Measurements from ENCODE around the gene SYCP1. TPM values are rescaled to one million over a fixed set of nuclear protein-coding genes. Genes with fewer than 3 reads are reported as not detected.
A peak's percentile ranks its signal among the peaks of the same experiment; 100 is the strongest.

The SYCP1 gene
- total RNA-seq, 1 experiment from 2014 or later: not detected

DNA sequence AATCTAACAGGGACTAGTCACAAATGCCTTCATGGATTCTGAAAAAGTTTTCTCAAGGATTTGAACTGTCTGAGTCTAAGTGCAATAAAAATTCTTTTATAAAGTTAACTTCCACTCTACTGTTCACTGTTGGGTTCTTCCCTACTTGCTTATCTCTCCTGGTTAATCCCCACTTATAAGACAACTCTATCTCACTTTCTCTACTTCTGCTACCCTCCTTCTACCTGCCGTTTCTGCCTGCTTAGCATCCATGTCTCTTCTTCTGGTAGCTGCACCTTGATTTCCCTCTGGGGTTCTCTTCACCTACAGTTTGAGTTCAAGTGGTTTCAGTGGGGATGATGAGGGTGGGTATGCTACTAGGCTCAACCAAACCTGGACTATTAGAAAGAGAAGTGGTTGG, 181.0 kb downstream of the SYCP1 start:
- no peak overlapping the region for H3K27ac Mint-ChIP-seq (ENCODE audit: unreplicated experiment)
- ChIA-PET CTCF (no interaction called here), POLR2A (interaction anchor here (0.5 kb wide), 1 partner anchor 65 kb away, joined by 3 read pairs; no protein-coding TSS in a partner anchor)
- H3K36me3 Mint-ChIP-seq (ENCODE audit: insufficient read depth, unreplicated experiment): no peaks in the 10 kb centered on the region
- H3K27me3 Mint-ChIP-seq (ENCODE audit: insufficient read depth, unreplicated experiment): no peaks in the 10 kb centered on the region
- Histone ChIP-seq H3K36me3 (ENCODE audit: control insufficient read depth, insufficient read depth, low read length) (no peaks in the 10 kb centered on the region), H3K4me3 (ENCODE audit: low read depth, low read length) (no peak overlapping the region), H3K9me3 (no peaks in the 10 kb centered on the region), H3K27me3 (replicated peaks; ENCODE audit: control insufficient read depth, insufficient read depth, low read length) (no peaks in the 10 kb centered on the region), H3K4me1 (peaks cover 37% of the 10 kb centered on the region)
- H3K4me1 Mint-ChIP-seq (ENCODE audit: low read depth, unreplicated experiment): peaks cover 6% of the 10 kb centered on the region
- no peak overlapping the region for H3K4me3 Mint-ChIP-seq (ENCODE audit: unreplicated experiment)
- TF ChIP-seq, protein P1, sequence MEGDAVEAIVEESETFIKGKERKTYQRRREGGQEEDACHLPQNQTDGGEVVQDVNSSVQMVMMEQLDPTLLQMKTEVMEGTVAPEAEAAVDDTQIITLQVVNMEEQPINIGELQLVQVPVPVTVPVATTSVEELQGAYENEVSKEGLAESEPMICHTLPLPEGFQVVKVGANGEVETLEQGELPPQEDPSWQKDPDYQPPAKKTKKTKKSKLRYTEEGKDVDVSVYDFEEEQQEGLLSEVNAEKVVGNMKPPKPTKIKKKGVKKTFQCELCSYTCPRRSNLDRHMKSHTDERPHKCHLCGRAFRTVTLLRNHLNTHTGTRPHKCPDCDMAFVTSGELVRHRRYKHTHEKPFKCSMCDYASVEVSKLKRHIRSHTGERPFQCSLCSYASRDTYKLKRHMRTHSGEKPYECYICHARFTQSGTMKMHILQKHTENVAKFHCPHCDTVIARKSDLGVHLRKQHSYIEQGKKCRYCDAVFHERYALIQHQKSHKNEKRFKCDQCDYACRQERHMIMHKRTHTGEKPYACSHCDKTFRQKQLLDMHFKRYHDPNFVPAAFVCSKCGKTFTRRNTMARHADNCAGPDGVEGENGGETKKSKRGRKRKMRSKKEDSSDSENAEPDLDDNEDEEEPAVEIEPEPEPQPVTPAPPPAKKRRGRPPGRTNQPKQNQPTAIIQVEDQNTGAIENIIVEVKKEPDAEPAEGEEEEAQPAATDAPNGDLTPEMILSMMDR (IDR thresholded peaks at IDR 0.05; ENCODE audit: insufficient read depth in 1 of 2, low read depth in 1 of 2, low read length in 1 of 2, severe bottlenecking in 1 of 2, unreplicated experiment in 1 of 2): no peak
- no TSS peak for BruUV-seq (replicated peaks)
- no peaks in the 10 kb centered on the region for H3K9me3 Mint-ChIP-seq (ENCODE audit: unreplicated experiment)
- DNase-seq: no peak
- intact Hi-C loops (cut with micrococcal nuclease; ENCODE audit: unreplicated experiment): no loop called here

DNA sequence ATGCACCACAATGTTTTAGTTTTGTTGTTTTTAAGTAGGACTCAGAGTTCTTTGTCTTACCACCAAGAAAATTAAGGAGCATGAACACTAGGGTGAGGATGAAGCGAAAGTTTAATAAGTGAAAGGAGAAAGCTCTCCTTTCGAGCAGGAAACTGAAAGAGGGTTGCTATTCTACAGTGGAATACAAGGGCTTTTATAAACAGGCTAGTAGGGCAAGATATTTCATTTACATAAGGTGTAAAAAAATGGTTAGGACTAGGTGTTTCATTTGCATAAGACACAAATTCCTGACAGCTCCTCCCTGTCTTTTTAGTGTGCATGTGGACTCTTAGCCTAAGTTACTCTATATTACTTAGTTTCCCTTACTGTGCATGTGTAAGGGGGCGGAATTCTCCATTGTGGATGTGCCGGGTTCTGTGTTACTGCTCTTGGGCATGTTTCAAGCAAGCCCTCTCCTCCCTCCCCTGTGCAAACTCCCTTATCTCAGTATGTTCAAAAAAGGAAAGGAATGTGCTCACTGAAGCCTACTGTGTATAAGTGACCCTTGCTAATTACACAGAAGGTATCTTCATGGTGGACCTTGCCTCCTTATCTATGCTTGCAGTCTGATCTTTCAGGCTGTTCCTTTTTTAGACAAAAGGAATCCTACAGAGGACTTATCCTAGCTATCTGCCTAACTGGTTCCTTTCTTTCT, 182.3 kb downstream of the SYCP1 start:
- Mint-ChIP-seq H3K4me3 (ENCODE audit: unreplicated experiment) (no peak overlapping the region), H3K27me3 (ENCODE audit: insufficient read depth, unreplicated experiment) (no peaks in the 10 kb centered on the region), H3K36me3 (ENCODE audit: insufficient read depth, unreplicated experiment) (no peaks in the 10 kb centered on the region), H3K4me1 (ENCODE audit: low read depth, unreplicated experiment) (peaks cover 6% of the 10 kb centered on the region), H3K9me3 (ENCODE audit: unreplicated experiment) (no peaks in the 10 kb centered on the region), H3K27ac (ENCODE audit: unreplicated experiment) (no peak overlapping the region)
- no TSS peak for BruUV-seq (replicated peaks)
- H3K36me3 ChIP-seq (ENCODE audit: control insufficient read depth, insufficient read depth, low read length): no peaks in the 10 kb centered on the region
- TF ChIP-seq, protein P1 (IDR thresholded peaks at IDR 0.05; ENCODE audit: insufficient read depth in 1 of 2, low read depth in 1 of 2, low read length in 1 of 2, severe bottlenecking in 1 of 2, unreplicated experiment in 1 of 2): no peak
- H3K4me1 ChIP-seq: peaks cover 37% of the 10 kb centered on the region
- no peak overlapping the region for H3K4me3 ChIP-seq (ENCODE audit: low read depth, low read length)
- intact Hi-C loops (cut with micrococcal nuclease; ENCODE audit: unreplicated experiment): loop anchor here (1.0 kb wide), 2 partner anchors 32 to 58 kb away; no protein-coding TSS in a partner anchor
- peak; percentile 58 to 67 for DNase-seq
- CTCF ChIA-PET: interaction anchor here (0.6 kb wide), 1 partner anchor 17 kb away, joined by 3 read pairs; no protein-coding TSS in a partner anchor
- POLR2A ChIA-PET: no interaction called here
- H3K27me3 ChIP-seq (replicated peaks; ENCODE audit: control insufficient read depth, insufficient read depth, low read length): no peaks in the 10 kb centered on the region
- no peaks in the 10 kb centered on the region for H3K9me3 ChIP-seq

DNA sequence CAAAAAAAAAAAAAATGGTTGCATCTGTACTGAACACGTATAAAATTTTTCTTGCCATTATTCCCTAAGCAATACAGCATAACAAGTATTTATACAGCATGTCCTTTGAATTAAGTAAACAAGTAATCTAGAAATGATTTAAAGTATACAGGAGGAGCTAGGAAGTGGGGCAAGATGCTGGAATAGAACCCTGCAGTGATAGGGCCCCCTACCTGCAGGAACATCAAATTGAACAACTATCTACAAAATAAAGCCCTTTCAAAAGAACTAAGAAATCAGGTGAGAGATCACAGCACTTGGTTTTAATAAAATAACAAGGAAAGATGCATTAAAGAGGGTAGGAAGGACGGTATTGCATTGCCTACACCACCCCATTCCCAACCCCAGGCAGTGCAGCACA, 185.8 kb downstream of the SYCP1 start:
- peaks cover 32% of the 10 kb centered on the region for H3K4me1 ChIP-seq
- Mint-ChIP-seq H3K4me3 (ENCODE audit: unreplicated experiment) (no peak overlapping the region), H3K4me1 (ENCODE audit: low read depth, unreplicated experiment) (no peaks in the 10 kb centered on the region), H3K36me3 (ENCODE audit: insufficient read depth, unreplicated experiment) (no peaks in the 10 kb centered on the region), H3K27me3 (ENCODE audit: insufficient read depth, unreplicated experiment) (no peaks in the 10 kb centered on the region), H3K9me3 (ENCODE audit: unreplicated experiment) (no peaks in the 10 kb centered on the region), H3K27ac (ENCODE audit: unreplicated experiment) (no peak overlapping the region)
- H3K4me3 ChIP-seq (ENCODE audit: low read depth, low read length): no peak overlapping the region
- ChIA-PET POLR2A (no interaction called here), CTCF (no interaction called here)
- H3K27me3 ChIP-seq (replicated peaks; ENCODE audit: control insufficient read depth, insufficient read depth, low read length): no peaks in the 10 kb centered on the region
- TF ChIP-seq, protein P1 (IDR thresholded peaks at IDR 0.05; ENCODE audit: insufficient read depth in 1 of 2, low read depth in 1 of 2, low read length in 1 of 2, severe bottlenecking in 1 of 2, unreplicated experiment in 1 of 2): no peak
- no peaks in the 10 kb centered on the region for H3K36me3 ChIP-seq (ENCODE audit: control insufficient read depth, insufficient read depth, low read length)
- DNase-seq: no peak
- no peaks in the 10 kb centered on the region for H3K9me3 ChIP-seq
- intact Hi-C loops (cut with micrococcal nuclease; ENCODE audit: unreplicated experiment): no loop called here
- no TSS peak for BruUV-seq (replicated peaks)

Measured in Caco-2 (cell line).